ENCODE results near the gene NTM.

Gene NTM

DNA sequence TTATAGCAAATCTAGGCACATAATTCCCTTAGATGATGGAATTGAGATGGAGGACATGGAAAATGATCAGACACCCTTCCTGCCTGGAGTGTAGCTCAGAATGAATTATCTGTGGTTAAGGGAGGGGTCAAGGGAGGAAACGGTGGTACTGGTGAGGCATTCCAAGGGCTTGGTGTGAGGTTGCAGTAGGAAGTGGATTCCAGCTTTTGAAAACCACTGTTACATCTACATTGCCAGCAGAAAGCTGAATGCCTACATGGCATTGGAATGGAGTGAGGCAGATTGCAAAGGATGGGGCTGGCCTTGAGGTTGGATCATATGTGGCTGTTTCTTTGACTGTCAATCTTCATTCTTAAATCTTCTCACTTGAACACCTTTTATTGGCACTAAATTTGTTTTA is 684.4 kb downstream of the NTM start:
- no peak overlapping the region for H3K27ac ChIP-seq (ENCODE audit: extremely low read depth, low read depth, low read length)
- H3K4me1 ChIP-seq (ENCODE audit: control insufficient read depth, insufficient read depth, low read length): no peaks in the 10 kb centered on the region
- ChIA-PET CTCF (interaction anchor here (0.7 kb wide), 1 partner anchor 154 kb away, joined by 3 read pairs; no protein-coding TSS in a partner anchor), POLR2A (no interaction called here)
- no peak for TF ChIP-seq ZFHX2 (tag by site-specific recombination; conservative IDR thresholded peaks at IDR 0.05)
- no peak for TF ChIP-seq GLI2 (tag by site-specific recombination; IDR thresholded peaks at IDR 0.05; ENCODE audit: borderline replicate concordance, low read depth)
- no peak overlapping the region for H3K4me3 ChIP-seq (ENCODE audit: low read depth, low read length)
- no peaks in the 10 kb centered on the region for H3K36me3 ChIP-seq (ENCODE audit: control insufficient read depth in 2 of 2, insufficient read depth in 1 of 2, low read length in 2 of 2)
- H3K9me3 ChIP-seq (ENCODE audit: control insufficient read depth, insufficient read depth, low read depth, low read length): no peaks in the 10 kb centered on the region

DNA sequence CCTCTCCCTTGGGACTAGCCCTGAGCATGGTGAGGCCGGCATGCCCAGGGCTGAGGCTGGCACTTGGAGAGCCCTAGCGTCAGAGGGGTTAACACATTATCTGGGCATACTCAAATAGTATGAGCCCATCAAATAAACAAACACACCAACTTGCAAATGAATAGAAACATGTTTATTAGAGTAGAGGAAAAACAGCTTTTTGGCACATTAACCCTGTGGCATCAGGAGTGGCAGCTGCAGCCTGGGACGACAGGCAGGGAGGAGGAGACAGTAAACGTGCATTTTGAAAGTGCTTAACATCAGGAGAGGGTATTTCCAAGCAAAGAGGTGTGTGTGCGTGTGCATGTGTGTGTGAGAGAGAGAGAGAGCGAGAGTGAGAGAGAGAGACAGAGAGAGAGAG is 684.9 kb downstream of the NTM start:
- CTCF ChIA-PET: interaction anchor here (0.6 to 0.7 kb wide), 2 partner anchors 106 to 154 kb away, joined by 3 to 4 read pairs; no protein-coding TSS in a partner anchor
- Histone ChIP-seq H3K4me1 (ENCODE audit: control insufficient read depth, insufficient read depth, low read length) (no peaks in the 10 kb centered on the region), H3K4me3 (ENCODE audit: low read depth, low read length) (no peak overlapping the region), H3K27ac (ENCODE audit: extremely low read depth, low read depth, low read length) (no peak overlapping the region), H3K9me3 (ENCODE audit: control insufficient read depth, insufficient read depth, low read depth, low read length) (no peaks in the 10 kb centered on the region), H3K36me3 (ENCODE audit: control insufficient read depth in 2 of 2, insufficient read depth in 1 of 2, low read length in 2 of 2) (no peaks in the 10 kb centered on the region)
- TF ChIP-seq, protein P1, sequence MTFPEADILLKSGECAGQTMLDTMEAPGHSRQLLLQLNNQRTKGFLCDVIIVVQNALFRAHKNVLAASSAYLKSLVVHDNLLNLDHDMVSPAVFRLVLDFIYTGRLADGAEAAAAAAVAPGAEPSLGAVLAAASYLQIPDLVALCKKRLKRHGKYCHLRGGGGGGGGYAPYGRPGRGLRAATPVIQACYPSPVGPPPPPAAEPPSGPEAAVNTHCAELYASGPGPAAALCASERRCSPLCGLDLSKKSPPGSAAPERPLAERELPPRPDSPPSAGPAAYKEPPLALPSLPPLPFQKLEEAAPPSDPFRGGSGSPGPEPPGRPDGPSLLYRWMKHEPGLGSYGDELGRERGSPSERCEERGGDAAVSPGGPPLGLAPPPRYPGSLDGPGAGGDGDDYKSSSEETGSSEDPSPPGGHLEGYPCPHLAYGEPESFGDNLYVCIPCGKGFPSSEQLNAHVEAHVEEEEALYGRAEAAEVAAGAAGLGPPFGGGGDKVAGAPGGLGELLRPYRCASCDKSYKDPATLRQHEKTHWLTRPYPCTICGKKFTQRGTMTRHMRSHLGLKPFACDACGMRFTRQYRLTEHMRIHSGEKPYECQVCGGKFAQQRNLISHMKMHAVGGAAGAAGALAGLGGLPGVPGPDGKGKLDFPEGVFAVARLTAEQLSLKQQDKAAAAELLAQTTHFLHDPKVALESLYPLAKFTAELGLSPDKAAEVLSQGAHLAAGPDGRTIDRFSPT (tag by site-specific recombination; IDR thresholded peaks at IDR 0.05): no peak
- TF ChIP-seq ZNF394 (tag by site-specific recombination; IDR thresholded peaks at IDR 0.05; ENCODE audit: borderline replicate concordance) (no peak), ZBTB1 (tag by site-specific recombination; IDR thresholded peaks at IDR 0.05) (no peak), ZNF48 (tag by site-specific recombination; IDR thresholded peaks at IDR 0.05) (no peak), ZNF423 (tag by site-specific recombination; IDR thresholded peaks at IDR 0.05) (no peak), MZF1 (tag by site-specific recombination; IDR thresholded peaks at IDR 0.05; ENCODE audit: borderline replicate concordance) (no peak)
- POLR2A ChIA-PET: no interaction called here

DNA sequence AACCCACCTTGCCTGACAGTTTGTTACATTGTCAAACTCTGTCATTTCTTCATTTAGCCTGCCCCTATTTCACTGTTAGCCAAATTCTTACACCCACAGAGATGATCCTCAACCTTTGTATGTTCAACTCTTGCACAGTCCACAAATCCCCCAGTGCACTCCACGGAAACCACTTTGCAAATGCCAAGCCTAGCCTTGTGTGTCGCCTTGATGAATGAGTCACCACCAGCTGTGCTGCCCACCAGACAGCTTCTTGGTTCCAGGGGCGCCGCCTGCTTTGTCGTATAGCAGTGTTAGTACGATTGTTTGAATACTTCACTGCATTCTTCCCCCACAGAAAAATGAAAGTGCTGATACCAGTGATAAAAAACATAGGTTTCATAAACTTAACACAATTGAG is 686.3 kb downstream of the NTM start:
- Histone ChIP-seq H3K4me1 (ENCODE audit: control insufficient read depth, insufficient read depth, low read length) (no peaks in the 10 kb centered on the region), H3K27ac (ENCODE audit: extremely low read depth, low read depth, low read length) (no peak overlapping the region), H3K4me3 (ENCODE audit: low read depth, low read length) (no peak overlapping the region), H3K9me3 (ENCODE audit: control insufficient read depth, insufficient read depth, low read depth, low read length) (no peaks in the 10 kb centered on the region), H3K36me3 (ENCODE audit: control insufficient read depth in 2 of 2, insufficient read depth in 1 of 2, low read length in 2 of 2) (no peaks in the 10 kb centered on the region)
- TF ChIP-seq, protein P2, sequence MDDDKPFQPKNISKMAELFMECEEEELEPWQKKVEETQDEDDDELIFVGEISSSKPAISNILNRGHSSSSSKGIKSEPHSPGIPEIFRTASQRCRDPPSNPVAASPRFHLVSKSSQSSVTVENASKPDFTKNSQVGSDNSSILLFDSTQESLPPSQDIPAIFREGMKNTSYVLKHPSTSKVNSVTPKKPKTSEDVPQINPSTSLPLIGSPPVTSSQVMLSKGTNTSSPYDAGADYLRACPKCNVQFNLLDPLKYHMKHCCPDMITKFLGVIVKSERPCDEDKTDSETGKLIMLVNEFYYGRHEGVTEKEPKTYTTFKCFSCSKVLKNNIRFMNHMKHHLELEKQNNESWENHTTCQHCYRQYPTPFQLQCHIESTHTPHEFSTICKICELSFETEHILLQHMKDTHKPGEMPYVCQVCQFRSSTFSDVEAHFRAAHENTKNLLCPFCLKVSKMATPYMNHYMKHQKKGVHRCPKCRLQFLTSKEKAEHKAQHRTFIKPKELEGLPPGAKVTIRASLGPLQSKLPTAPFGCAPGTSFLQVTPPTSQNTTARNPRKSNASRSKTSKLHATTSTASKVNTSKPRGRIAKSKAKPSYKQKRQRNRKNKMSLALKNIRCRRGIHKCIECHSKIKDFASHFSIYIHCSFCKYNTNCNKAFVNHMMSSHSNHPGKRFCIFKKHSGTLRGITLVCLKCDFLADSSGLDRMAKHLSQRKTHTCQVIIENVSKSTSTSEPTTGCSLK (tag by site-specific recombination; IDR thresholded peaks at IDR 0.05): no peak
- CTCF ChIA-PET: no interaction called here
- POLR2A ChIA-PET: no interaction called here

DNA sequence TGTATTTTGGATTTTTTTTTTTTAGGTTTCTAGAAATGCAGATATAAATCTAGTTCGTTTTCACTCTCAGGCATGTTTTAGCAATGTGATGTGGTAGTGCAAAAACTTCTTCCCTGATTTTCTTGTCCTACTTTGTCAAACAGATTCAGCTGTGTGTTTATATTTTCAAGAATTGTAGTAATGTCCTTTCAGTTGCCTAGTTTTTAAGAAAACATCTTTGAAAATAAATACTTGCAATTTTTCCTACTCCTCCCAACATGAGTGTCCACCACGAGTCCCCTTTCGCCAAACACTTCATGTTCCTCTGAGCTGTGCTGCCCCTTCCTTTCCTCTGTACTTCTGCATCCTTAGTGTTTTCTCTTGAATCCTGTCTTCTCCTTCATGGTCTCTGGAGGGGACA is 686.9 kb downstream of the NTM start:
- Histone ChIP-seq H3K4me1 (ENCODE audit: control insufficient read depth, insufficient read depth, low read length) (no peaks in the 10 kb centered on the region; the same call in 1 of the 2 replicates), H3K9me3 (ENCODE audit: control insufficient read depth, insufficient read depth, low read depth, low read length) (no peaks in the 10 kb centered on the region), H3K27ac (ENCODE audit: extremely low read depth, low read depth, low read length) (no peak overlapping the region), H3K36me3 (ENCODE audit: control insufficient read depth in 2 of 2, insufficient read depth in 1 of 2, low read length in 2 of 2) (no peaks in the 10 kb centered on the region), H3K4me3 (ENCODE audit: low read depth, low read length) (no peak overlapping the region)
- ChIA-PET POLR2A (no interaction called here), CTCF (interaction anchor here (1.2 kb wide), 1 partner anchor 29 kb away, joined by 3 read pairs; no protein-coding TSS in a partner anchor)
- TF ChIP-seq ZNF624 (tag by site-specific recombination; IDR thresholded peaks at IDR 0.05): no peak
- TF ChIP-seq ZNF24 (tag by site-specific recombination; IDR thresholded peaks at IDR 0.05): no peak
- TF ChIP-seq ZNF404 (tag by site-specific recombination; IDR thresholded peaks at IDR 0.05): no peak
- no peak for TF ChIP-seq ZNF626 (tag by site-specific recombination; IDR thresholded peaks at IDR 0.05)
- TF ChIP-seq, protein P3, sequence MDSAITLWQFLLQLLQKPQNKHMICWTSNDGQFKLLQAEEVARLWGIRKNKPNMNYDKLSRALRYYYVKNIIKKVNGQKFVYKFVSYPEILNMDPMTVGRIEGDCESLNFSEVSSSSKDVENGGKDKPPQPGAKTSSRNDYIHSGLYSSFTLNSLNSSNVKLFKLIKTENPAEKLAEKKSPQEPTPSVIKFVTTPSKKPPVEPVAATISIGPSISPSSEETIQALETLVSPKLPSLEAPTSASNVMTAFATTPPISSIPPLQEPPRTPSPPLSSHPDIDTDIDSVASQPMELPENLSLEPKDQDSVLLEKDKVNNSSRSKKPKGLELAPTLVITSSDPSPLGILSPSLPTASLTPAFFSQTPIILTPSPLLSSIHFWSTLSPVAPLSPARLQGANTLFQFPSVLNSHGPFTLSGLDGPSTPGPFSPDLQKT (IDR thresholded peaks at IDR 0.05; ENCODE audit: borderline replicate concordance, low read depth, low read length): no peak
- TF ChIP-seq ZNF341 (tag by site-specific recombination; IDR thresholded peaks at IDR 0.05; ENCODE audit: low read depth): no peak
- TF ChIP-seq ZNF664 (tag by site-specific recombination; IDR thresholded peaks at IDR 0.05): no peak
- TF ChIP-seq ZNF837 (tag by site-specific recombination; IDR thresholded peaks at IDR 0.05): no peak
- TF ChIP-seq ZBTB7A (tag by site-specific recombination; IDR thresholded peaks at IDR 0.05; ENCODE audit: low read depth): no peak
- TF ChIP-seq ZNF211 (tag by site-specific recombination; IDR thresholded peaks at IDR 0.05; ENCODE audit: low read depth): no peak
- TF ChIP-seq ZNF670 (tag by site-specific recombination; IDR thresholded peaks at IDR 0.05; ENCODE audit: low read depth): no peak

Measured in HEK293 (cell line).